Fibroblast of peridontal ligament (primary cell): ENCODE data around the gene MAFB.
"Not testable (repeated sequence)": the region's sequence is repeated elsewhere in the genome, so short reads cannot be mapped to it uniquely, and the experiment has no call there.

Experiments used
- DNase-seq: peaks from one replicate; pipeline ENCODE4 v3.0.0-alpha.2; 2010; ENCODE audit errors: extremely low read depth

Gene MAFB

GRCh38 chr20:40689100-40689942 is at the start of gene MAFB:
Gene MAFB (minus strand): TSS chr20:40689236. CDS start chr20:40688850, 386 bp downstream.
- DNase-seq: peak; percentile 84

GRCh38 chr20:40736468-40736867 is 47.4 kb upstream of the MAFB start:
- DNase-seq: not testable (repeated sequence)

- DNase-seq: no peak
Observed at GRCh38 chr20:40728996-40729395, 40.0 kb upstream of the MAFB start.

- DNase-seq: peak; percentile 1
Observed at GRCh38 chr20:40728470-40728869, 39.4 kb upstream of the MAFB start.

- no peak for DNase-seq
Observed at GRCh38 chr20:40727960-40728359, 38.9 kb upstream of the MAFB start.

- no peak for DNase-seq
Observed at GRCh38 chr20:40726776-40727175, 37.7 kb upstream of the MAFB start.

- DNase-seq: no peak
Observed at GRCh38 chr20:40724566-40724965, 35.5 kb upstream of the MAFB start.

- DNase-seq: no peak
Observed at GRCh38 chr20:40720826-40721225, 31.8 kb upstream of the MAFB start.

- DNase-seq: no peak
Observed at GRCh38 chr20:40720099-40720498, 31.1 kb upstream of the MAFB start.

GRCh38 chr20:40718982-40719729 is 30.1 kb upstream of the MAFB start:
- no peak for DNase-seq

- no peak for DNase-seq
Observed at GRCh38 chr20:40718214-40718977, 29.4 kb upstream of the MAFB start.

- DNase-seq: no peak
Observed at GRCh38 chr20:40717343-40717865, 28.4 kb upstream of the MAFB start.

GRCh38 chr20:40715491-40715890 is 26.5 kb upstream of the MAFB start:
- no peak for DNase-seq

GRCh38 chr20:40714916-40715315 is 25.9 kb upstream of the MAFB start:
- DNase-seq: no peak

GRCh38 chr20:40714109-40714508 is 25.1 kb upstream of the MAFB start:
- DNase-seq: no peak

- DNase-seq: no peak
Observed at GRCh38 chr20:40713508-40713907, 24.5 kb upstream of the MAFB start.

- DNase-seq: no peak
Observed at GRCh38 chr20:40711079-40711478, 22.0 kb upstream of the MAFB start.

GRCh38 chr20:40710603-40711002 is 21.6 kb upstream of the MAFB start:
- no peak for DNase-seq

- DNase-seq: no peak
Observed at GRCh38 chr20:40706977-40707582, 18.0 kb upstream of the MAFB start.

GRCh38 chr20:40705413-40705812 is 16.4 kb upstream of the MAFB start:
- DNase-seq: no peak

- DNase-seq: no peak
Observed at GRCh38 chr20:40704828-40705227, 15.8 kb upstream of the MAFB start.
